Keratinocyte (primary cell): ENCODE results near the gene SEC16A. TPM values are rescaled to one million over a fixed set of nuclear protein-coding genes. Genes with fewer than 3 reads are reported as not detected.

Experiments used
- DNase-seq: peaks from one replicate; pipeline ENCODE4 v3.0.0-alpha.2; 2011; ENCODE audit warnings: low read depth, missing footprints, low spot score
- FAIRE-seq: peaks from 2 replicates; lab custom pipeline; 2011; peaks lifted over from hg19 to GRCh38; lab: Jason Lieb, UNC
- H2AFZ ChIP-seq: 2 replicates; pipeline ENCODE4 v1.6.0; 2012; ENCODE audit warnings: low read length, control low read depth, inconsistent platforms; ENCODE audit not compliant: control insufficient read depth
- H3K27ac ChIP-seq: 2 replicates; pipeline ENCODE4 v1.5.1; 2011; ENCODE audit warnings: low read length; ENCODE audit not compliant: control insufficient read depth, insufficient read depth
- H3K27me3 ChIP-seq: 3 replicates; pipeline ENCODE4 v1.6.0; 2011; ENCODE audit warnings: low read length; ENCODE audit not compliant: control insufficient read depth, insufficient read depth; ENCODE audit errors: extremely low read depth
- H3K36me3 ChIP-seq, 2 experiments: 2 replicates in 1 of 2; 3 replicates in 1 of 2; pipeline ENCODE4 v1.5.1; 2011; ENCODE audit warnings: low read length in 2 of 2, mild to moderate bottlenecking in 1 of 2; ENCODE audit not compliant: control insufficient read depth in 2 of 2, insufficient read depth in 2 of 2; ENCODE audit errors: extremely low read depth in 1 of 2
- H3K4me1 ChIP-seq: 3 replicates; pipeline ENCODE4 v1.5.1; 2011; ENCODE audit warnings: low read length; ENCODE audit not compliant: control insufficient read depth, insufficient read depth; ENCODE audit errors: extremely low read depth
- H3K4me2 ChIP-seq: 3 replicates; pipeline ENCODE4 v1.6.0; 2011; ENCODE audit warnings: low read depth, low read length; ENCODE audit not compliant: control insufficient read depth, insufficient read depth; ENCODE audit errors: extremely low read depth
- H3K4me3 ChIP-seq, 3 experiments: fragments of 200-600 bp in 1 of 3; sonication (generic) in 1 of 3; 2 replicates in 2 of 3; 3 replicates in 1 of 3; pipeline ENCODE4 v1.5.1; 2011 to 2016; ENCODE audit warnings: low read length in 3 of 3, mild to moderate bottlenecking in 3 of 3, control low read depth in 2 of 3, inconsistent platforms in 1 of 3, low read depth in 1 of 3, mixed read lengths in 1 of 3, mixed run types in 1 of 3, moderate library complexity in 1 of 3; ENCODE audit not compliant: control insufficient read depth in 2 of 3, insufficient read depth in 2 of 3; ENCODE audit errors: extremely low read depth in 1 of 3
- H3K79me2 ChIP-seq: 2 replicates; pipeline ENCODE4 v1.6.0; 2012; ENCODE audit warnings: low read length; ENCODE audit not compliant: control insufficient read depth, insufficient read depth
- H3K9ac ChIP-seq: 3 replicates; pipeline ENCODE4 v1.6.0; 2011; ENCODE audit warnings: low read length; ENCODE audit not compliant: control insufficient read depth, insufficient read depth; ENCODE audit errors: extremely low read depth
- H3K9me1 ChIP-seq: 3 replicates; pipeline ENCODE4 v1.6.0; 2011; ENCODE audit warnings: low read length; ENCODE audit not compliant: control insufficient read depth, insufficient read depth; ENCODE audit errors: extremely low read depth
- H3K9me3 ChIP-seq: 2 replicates; pipeline ENCODE4 v1.5.1; 2012; ENCODE audit warnings: low read depth, low read length; ENCODE audit not compliant: control insufficient read depth
- H4K20me1 ChIP-seq: 3 replicates; pipeline ENCODE4 v1.6.0; 2011; ENCODE audit warnings: low read length; ENCODE audit not compliant: control insufficient read depth, insufficient read depth; ENCODE audit errors: extremely low read depth
- CTCF ChIP-seq, 3 experiments: IDR thresholded peaks in 1 of 3; conservative IDR thresholded peaks in 1 of 3; optimal IDR thresholded peaks in 1 of 3; 2 replicates in 2 of 3; 3 replicates in 1 of 3; pipeline versions ENCODE3 to v1.5.1; 2011; ENCODE audit warnings: low read length in 3 of 3, mild to moderate bottlenecking in 3 of 3, moderate library complexity in 2 of 3, control low read depth in 1 of 3, inconsistent platforms in 1 of 3; ENCODE audit not compliant: insufficient read depth in 2 of 3; ENCODE audit errors: extremely low read depth in 1 of 3
- EZH2 ChIP-seq: IDR thresholded peaks from one replicate; pipeline ENCODE4 v1.6.1; 2012; ENCODE audit warnings: inconsistent platforms, mild to moderate bottlenecking, low read length, moderate library complexity
- dilution Hi-C: fragments of 300-500 bp; cut with MboI; formaldehyde crosslinking; loops from one replicate; pipeline ENCODE4 v1.7.0; 2020; ENCODE audit warnings: low sequenced_read_pairs; ENCODE audit not compliant: extremely low pct_ligation_motif_present
- polyA plus RNA-seq, 5 experiments: library from polyadenylated mRNA; depleted of rRNA in 3 of 5; stranded (reverse) in 3 of 5; stranded (forward) in 1 of 5; unstranded in 1 of 5; fragments of >200 nt; gene quantifications; 1 replicate in 1 of 5; 2 replicates in 3 of 5; 3 replicates in 1 of 5; pipeline versions ENCODE4 v1.2.1 to v1.2.3, GENCODE V29; 2011 to 2012; ENCODE audit warnings: missing spikeins in 2 of 5, low read depth in 1 of 5, low replicate concordance in 1 of 5

Gene SEC16A
- polyA plus RNA-seq, 1 donor (not counting 4 experiments of a cell fraction or from before 2014, with no cell fraction given): 15.8 TPM

- Histone ChIP-seq H2AFZ (no peak overlapping the region), H3K27me3 (no peaks in the 10 kb centered on the region), H4K20me1 (peaks cover 10% of the 10 kb centered on the region), H3K9me3 (no peaks in the 10 kb centered on the region), H3K27ac (no peak overlapping the region), H3K36me3 (peaks cover 64 to 70% of the 10 kb centered on the region in 2 experiments), H3K4me1 (no peaks in the 10 kb centered on the region), H3K4me2 (no peak overlapping the region), H3K9me1 (no peaks in the 10 kb centered on the region), H3K9ac (no peak overlapping the region), H3K79me2 (peaks cover 12% of the 10 kb centered on the region), H3K4me3 (no peak overlapping the region)
- no peak for TF ChIP-seq CTCF (optimal IDR thresholded peaks at IDR 0.05 in 1 of 3, IDR thresholded peaks at IDR 0.05 in 1 of 3, conservative IDR thresholded peaks at IDR 0.05 in 1 of 3; ENCODE audit: extremely low read depth in 1 of 3, insufficient read depth in 2 of 3, low read length in 3 of 3)
- no peak for TF ChIP-seq EZH2
- FAIRE-seq: no peak
- dilution Hi-C loops: no loop called here
- no peak for DNase-seq
Observed at GRCh38 chr9:136510561-136510960, 27.7 kb upstream of the SEC16A start.

- H3K9me3 ChIP-seq: no peaks in the 10 kb centered on the region
- no peak overlapping the region for H3K4me3 ChIP-seq
- no peak for TF ChIP-seq EZH2
- no peak for TF ChIP-seq CTCF (optimal IDR thresholded peaks at IDR 0.05 in 1 of 3, IDR thresholded peaks at IDR 0.05 in 1 of 3, conservative IDR thresholded peaks at IDR 0.05 in 1 of 3; ENCODE audit: extremely low read depth in 1 of 3, insufficient read depth in 2 of 3, low read length in 3 of 3)
- no peaks in the 10 kb centered on the region for H3K27me3 ChIP-seq
- peaks cover 66 to 67% of the 10 kb centered on the region in 2 experiments for H3K36me3 ChIP-seq
- H3K4me1 ChIP-seq: no peaks in the 10 kb centered on the region
- H2AFZ ChIP-seq: no peak overlapping the region
- H4K20me1 ChIP-seq: peaks cover 10% of the 10 kb centered on the region
- H3K9ac ChIP-seq: no peak overlapping the region
- H3K9me1 ChIP-seq: no peaks in the 10 kb centered on the region
- no peak for DNase-seq
- FAIRE-seq: no peak
- dilution Hi-C loops: no loop called here
- peaks cover 12% of the 10 kb centered on the region for H3K79me2 ChIP-seq
- H3K4me2 ChIP-seq: no peak overlapping the region
- no peak overlapping the region for H3K27ac ChIP-seq
Observed at GRCh38 chr9:136509549-136509948, 26.7 kb upstream of the SEC16A start.
